Neural cell (in vitro differentiated cells): Measurements from ENCODE around the gene UBE4B. TPM values are rescaled to one million over a fixed set of nuclear protein-coding genes. Genes with fewer than 3 reads are reported as not detected.

ENCODE experiments used
- H2AFZ ChIP-seq: fragments of 200-600, 300-800 bp; sonication (generic), shearing (Covaris generic); 2 replicates; pipeline ENCODE4 v1.6.0; 2014; ENCODE audit warnings: low read depth, mild to moderate bottlenecking, antibody characterized with exemption, low read length, moderate library complexity
- H3F3A ChIP-seq: fragments of 200-600 bp; shearing (Covaris generic); 2 replicates; pipeline ENCODE4 v1.6.1; 2016; ENCODE audit warnings: mild to moderate bottlenecking, moderate library complexity, mixed read lengths, antibody characterized with exemption, low read length; ENCODE audit not compliant: insufficient read depth, poor library complexity, severe bottlenecking
- H3K27ac ChIP-seq: fragments of 200-600, 300-800 bp; sonication (generic), shearing (Covaris generic); 2 replicates; pipeline ENCODE4 v1.5.1; 2014; ENCODE audit warnings: mild to moderate bottlenecking, low read length, moderate library complexity
- H3K27me3 ChIP-seq: fragments of 300-800, 200-600 bp; sonication (generic), shearing (Covaris generic); 2 replicates; pipeline ENCODE4 v1.6.0; 2014; ENCODE audit warnings: mild to moderate bottlenecking, low read depth, low read length, moderate library complexity; ENCODE audit not compliant: insufficient read depth
- H3K36me3 ChIP-seq: fragments of 300-800, 200-600 bp; sonication (generic), shearing (Covaris generic); 2 replicates; pipeline ENCODE4 v1.5.1; 2014; ENCODE audit warnings: mild to moderate bottlenecking, antibody characterized with exemption, low read length, moderate library complexity; ENCODE audit not compliant: insufficient read depth
- H3K4me2 ChIP-seq: fragments of 300-800, 200-600 bp; sonication (generic), shearing (Covaris generic); 2 replicates; pipeline ENCODE4 v1.6.0; 2014; ENCODE audit warnings: mild to moderate bottlenecking, low read length
- H3K4me3 ChIP-seq: fragments of 300-800, 200-600 bp; sonication (generic), shearing (Covaris generic); 2 replicates; pipeline ENCODE4 v1.5.1; 2014; ENCODE audit warnings: mild to moderate bottlenecking, low read length, moderate library complexity
- H3K79me2 ChIP-seq: fragments of 200-600 bp; shearing (Covaris generic); replicated peaks from 2 replicates; pipeline ENCODE4 v1.6.0; 2014; ENCODE audit warnings: mild to moderate bottlenecking, low read length, moderate library complexity; ENCODE audit not compliant: insufficient read depth
- H3K9ac ChIP-seq: fragments of 300-800, 200-600 bp; sonication (generic), shearing (Covaris generic); 2 replicates; pipeline ENCODE4 v1.6.1; 2016; ENCODE audit warnings: mild to moderate bottlenecking, low read length, mixed read lengths
- H3K9me2 ChIP-seq: fragments of 200-600 bp; shearing (Covaris generic); 2 replicates; pipeline ENCODE4 v1.6.1; 2016; ENCODE audit warnings: mild to moderate bottlenecking, low read length, mixed read lengths; ENCODE audit not compliant: insufficient read depth
- H3K9me3 ChIP-seq: fragments of 200-600, 300-800 bp; sonication (generic), shearing (Covaris generic); 2 replicates; pipeline ENCODE4 v1.6.1; 2016; ENCODE audit warnings: mild to moderate bottlenecking, mixed run types, low read length, moderate library complexity, mixed read lengths
- H4K20me1 ChIP-seq: fragments of 200-600 bp; shearing (Covaris generic); 2 replicates; pipeline ENCODE4 v1.6.1; 2016; ENCODE audit warnings: mild to moderate bottlenecking, mixed run types; ENCODE audit not compliant: insufficient read depth
- CTCF ChIP-seq: fragments of 450-650 bp; IDR thresholded peaks from 2 replicates; pipeline ENCODE4 v1.5.1; 2014; ENCODE audit warnings: antibody characterized with exemption, mild to moderate bottlenecking, moderate library complexity; ENCODE audit not compliant: poor library complexity, severe bottlenecking
- EP300 ChIP-seq: fragments of 450-650 bp; conservative IDR thresholded peaks from 2 replicates; pipeline ENCODE4 v1.6.1; 2014; ENCODE audit warnings: antibody characterized with exemption, mild to moderate bottlenecking, moderate library complexity; ENCODE audit not compliant: poor library complexity, severe bottlenecking
- EZH2 ChIP-seq: fragments of 200-600, 300-800 bp; shearing (Covaris generic), sonication (generic); IDR thresholded peaks from 2 replicates; pipeline ENCODE4 v1.6.1; 2014; ENCODE audit warnings: antibody characterized with exemption, low read length, borderline replicate concordance, mild to moderate bottlenecking; ENCODE audit not compliant: insufficient read depth, poor library complexity, severe bottlenecking
- MXI1 ChIP-seq: fragments of 450-650 bp; conservative IDR thresholded peaks from 2 replicates; pipeline ENCODE4 v1.6.1; 2014; ENCODE audit warnings: antibody characterized with exemption, mild to moderate bottlenecking; ENCODE audit not compliant: poor library complexity, severe bottlenecking
- POLR2AphosphoS5 ChIP-seq: IDR thresholded peaks from 2 replicates; pipeline ENCODE4 v1.6.1; 2012
- RAD21 ChIP-seq: fragments of 450-650 bp; conservative IDR thresholded peaks from 2 replicates; pipeline ENCODE4 v1.6.1; 2014; ENCODE audit warnings: antibody characterized with exemption, mild to moderate bottlenecking, moderate library complexity
- REST ChIP-seq: IDR thresholded peaks from 2 replicates; pipeline ENCODE4 v1.6.1; 2012; ENCODE audit warnings: borderline replicate concordance
- SMC3 ChIP-seq: fragments of 450-650 bp; conservative IDR thresholded peaks from 2 replicates; pipeline ENCODE4 v1.6.1; 2014; ENCODE audit warnings: antibody characterized with exemption, mild to moderate bottlenecking, moderate library complexity; ENCODE audit not compliant: poor library complexity
- TAF1 ChIP-seq: IDR thresholded peaks from 2 replicates; pipeline ENCODE4 v1.6.1; 2012; ENCODE audit warnings: low read depth
- polyA plus RNA-seq: library from polyadenylated mRNA; depleted of rRNA; stranded (reverse); fragments of >200 nt; gene quantifications from 2 replicates; pipeline ENCODE4 v1.2.3, GENCODE V29; 2014

Gene UBE4B
- polyA plus RNA-seq, 1 donor from 2014 or later: 28.9 TPM

GRCh38 chr1:10060311-10061100 lies 27.7 kb downstream of the UBE4B start:
- H3K27me3 ChIP-seq: no peaks in the 10 kb centered on the region
- no peak overlapping the region for H3K27ac ChIP-seq
- no peaks in the 10 kb centered on the region for H4K20me1 ChIP-seq
- H3K9me3 ChIP-seq: no peaks in the 10 kb centered on the region
- no peak overlapping the region for H3K9ac ChIP-seq
- no peaks in the 10 kb centered on the region for H3F3A ChIP-seq
- H3K9me2 ChIP-seq: no peaks in the 10 kb centered on the region
- H3K79me2 ChIP-seq: peaks cover 5% of the 10 kb centered on the region
- no peak overlapping the region for H2AFZ ChIP-seq
- TF ChIP-seq SMC3 (no peak), CTCF (no peak), EP300 (no peak), MXI1 (no peak), REST (no peak), POLR2AphosphoS5 (no peak), EZH2 (no peak), TAF1 (no peak), RAD21 (no peak)
- H3K4me2 ChIP-seq: no peak overlapping the region
- H3K36me3 ChIP-seq: no peaks in the 10 kb centered on the region
- H3K4me3 ChIP-seq: no peak overlapping the region

- Histone ChIP-seq H3K9ac (no peak overlapping the region), H3K27me3 (no peaks in the 10 kb centered on the region), H3K79me2 (peaks cover 5% of the 10 kb centered on the region), H3F3A (no peaks in the 10 kb centered on the region), H3K36me3 (no peaks in the 10 kb centered on the region), H3K27ac (no peak overlapping the region), H3K4me3 (no peak overlapping the region), H4K20me1 (no peaks in the 10 kb centered on the region), H3K9me3 (no peaks in the 10 kb centered on the region), H3K4me2 (no peak overlapping the region), H2AFZ (no peak overlapping the region), H3K9me2 (no peaks in the 10 kb centered on the region)
- TF ChIP-seq SMC3: no peak
- TF ChIP-seq CTCF: no peak
- no peak for TF ChIP-seq POLR2AphosphoS5
- no peak for TF ChIP-seq EZH2
- no peak for TF ChIP-seq RAD21
- no peak for TF ChIP-seq REST
- no peak for TF ChIP-seq EP300
These were observed 28.5 kb downstream of the UBE4B start for GRCh38 chr1:10061276-10061675.
